Prostate gland (tissue), 2 donors: ENCODE data around the gene IL3RA. TPM values are rescaled to one million over a fixed set of nuclear protein-coding genes. Genes with fewer than 3 reads are reported as not detected.

Experiments used
- DNase-seq: peaks from one replicate; pipeline ENCODE4 v3.0.0-alpha.2; 2019; ENCODE audit warnings: low spot score
- H3K27ac ChIP-seq, 2 donors: fragments of 200-600 bp; sonication (generic); 2 replicates each; pipeline ENCODE4 v1.5.1; 2017 to 2019
- H3K27me3 ChIP-seq: fragments of 200-600 bp; sonication (generic); replicated peaks from 2 replicates; pipeline ENCODE4 v1.5.1; 2019; ENCODE audit not compliant: insufficient read depth
- H3K36me3 ChIP-seq, 2 donors: fragments of 200-600 bp; sonication (generic); 1 replicate in 1 of 2; 2 replicates in 1 of 2; pipeline versions ENCODE4 v1.5.1 to v1.8.1; 2017 to 2019
- H3K4me1 ChIP-seq: fragments of 200-600 bp; sonication (generic); replicated peaks from 2 replicates; pipeline ENCODE4 v1.5.1; 2019
- H3K4me3 ChIP-seq, 2 donors: fragments of 200-600 bp; sonication (generic); 2 replicates each; pipeline ENCODE4 v1.5.1; 2017 to 2019
- H3K9me3 ChIP-seq: fragments of 200-600 bp; sonication (generic); 2 replicates; pipeline ENCODE4 v1.5.1; 2017
- POLR2A ChIP-seq: fragments of 450-650 bp; IDR thresholded peaks from one replicate; pipeline ENCODE4 v1.6.1; 2016; ENCODE audit warnings: antibody characterized with exemption, mild to moderate bottlenecking
- POLR2AphosphoS5 ChIP-seq: sonication (generic); formaldehyde crosslinking; IDR thresholded peaks from one replicate; pipeline ENCODE4 v1.6.1; 2017; ENCODE audit warnings: antibody characterized with exemption
- WGBS: methylation state at CpG from one replicate; pipeline ENCODE4 v1.1.5; 2018; 5-methylcytosine and 5-hydroxymethylcytosine counted together
- intact Hi-C: fragments of 100-400 bp; cut with DNase I; formaldehyde crosslinking; loops from one replicate; pipeline ENCODE4 v1.14.2; 2022
- total RNA-seq, 2 donors: library from RNA; depleted of rRNA; stranded (reverse); fragments of >200 nt; gene quantifications; one replicate each; pipeline ENCODE4 v1.1.0, GENCODE V29; 2016
- TF ChIP-seq, protein P1 (sequence below), 4 experiments: fragments of 200-600 bp in 2 of 4; fragments of 450-650 bp in 2 of 4; sonication (generic) in 2 of 4; IDR thresholded peaks; 1 replicate in 3 of 4; 2 replicates in 1 of 4; pipeline ENCODE4 v1.5.1; 2016 to 2019; ENCODE audit warnings: antibody characterized with exemption in 4 of 4, mild to moderate bottlenecking in 2 of 4, moderate library complexity in 2 of 4

Gene IL3RA
- total RNA-seq, 2 donors from 2014 or later, result 3.3 to 7.2 TPM

DNA sequence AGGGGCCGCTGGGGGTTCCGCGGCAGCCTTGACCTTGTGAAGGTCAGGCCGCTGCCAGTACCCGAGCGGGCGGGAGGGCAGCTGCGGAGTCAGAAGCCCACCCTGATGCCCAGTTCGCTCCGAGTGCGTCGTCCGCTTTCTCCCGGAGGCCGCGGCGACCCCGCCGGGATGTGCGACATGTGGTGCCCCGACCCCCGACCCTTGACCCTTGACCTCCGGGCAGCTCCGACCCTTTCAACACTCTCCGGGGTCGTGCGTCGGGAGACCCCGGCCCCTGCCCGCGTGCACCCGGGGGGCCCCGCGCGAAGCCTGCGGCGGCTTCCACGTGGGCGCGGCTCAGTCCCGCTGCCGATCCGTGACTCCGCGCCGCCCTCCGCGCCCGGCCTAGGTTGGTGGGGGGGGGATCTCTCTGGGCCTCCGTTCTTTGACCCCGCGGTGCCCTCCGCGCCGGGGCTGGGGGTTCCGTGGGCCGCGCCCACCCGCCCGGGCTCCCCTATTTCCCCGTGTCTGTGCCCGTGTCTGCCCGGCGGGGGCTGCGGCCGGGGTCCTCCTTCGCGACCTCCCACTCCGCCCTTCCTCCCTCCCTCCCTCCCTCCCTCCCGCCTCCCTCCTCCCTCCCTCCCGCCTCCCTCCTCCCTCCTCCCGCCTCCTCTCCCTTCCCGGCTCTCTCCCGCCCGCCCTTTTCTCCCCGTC, 55.9 kb downstream of the IL3RA start:
- intact Hi-C loops, result loop anchor here (2.0 to 10.0 kb wide), 2 partner anchors 60 to 202 kb away; partner anchors contain the start of genes AKAP17A and ASMTL
- peak overlapping the region; percentile 94 to 96 for H3K27ac ChIP-seq
- 0% methylated on average over 36 of the region's 76 CpGs for WGBS
- H3K4me1 ChIP-seq, result peaks cover 7% of the 10 kb centered on the region
- peaks cover 14 to 31% of the 10 kb centered on the region in 2 donors for H3K36me3 ChIP-seq
- peak overlapping the region; percentile 98 to 100 for H3K4me3 ChIP-seq
- no peaks in the 10 kb centered on the region for H3K27me3 ChIP-seq
- TF ChIP-seq, protein P1, sequence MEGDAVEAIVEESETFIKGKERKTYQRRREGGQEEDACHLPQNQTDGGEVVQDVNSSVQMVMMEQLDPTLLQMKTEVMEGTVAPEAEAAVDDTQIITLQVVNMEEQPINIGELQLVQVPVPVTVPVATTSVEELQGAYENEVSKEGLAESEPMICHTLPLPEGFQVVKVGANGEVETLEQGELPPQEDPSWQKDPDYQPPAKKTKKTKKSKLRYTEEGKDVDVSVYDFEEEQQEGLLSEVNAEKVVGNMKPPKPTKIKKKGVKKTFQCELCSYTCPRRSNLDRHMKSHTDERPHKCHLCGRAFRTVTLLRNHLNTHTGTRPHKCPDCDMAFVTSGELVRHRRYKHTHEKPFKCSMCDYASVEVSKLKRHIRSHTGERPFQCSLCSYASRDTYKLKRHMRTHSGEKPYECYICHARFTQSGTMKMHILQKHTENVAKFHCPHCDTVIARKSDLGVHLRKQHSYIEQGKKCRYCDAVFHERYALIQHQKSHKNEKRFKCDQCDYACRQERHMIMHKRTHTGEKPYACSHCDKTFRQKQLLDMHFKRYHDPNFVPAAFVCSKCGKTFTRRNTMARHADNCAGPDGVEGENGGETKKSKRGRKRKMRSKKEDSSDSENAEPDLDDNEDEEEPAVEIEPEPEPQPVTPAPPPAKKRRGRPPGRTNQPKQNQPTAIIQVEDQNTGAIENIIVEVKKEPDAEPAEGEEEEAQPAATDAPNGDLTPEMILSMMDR (IDR thresholded peaks at IDR 0.05), result no peak
- TF ChIP-seq POLR2AphosphoS5 (no peak), POLR2A (no peak)
- DNase-seq, result peak; percentile 65
- no peaks in the 10 kb centered on the region for H3K9me3 ChIP-seq

DNA sequence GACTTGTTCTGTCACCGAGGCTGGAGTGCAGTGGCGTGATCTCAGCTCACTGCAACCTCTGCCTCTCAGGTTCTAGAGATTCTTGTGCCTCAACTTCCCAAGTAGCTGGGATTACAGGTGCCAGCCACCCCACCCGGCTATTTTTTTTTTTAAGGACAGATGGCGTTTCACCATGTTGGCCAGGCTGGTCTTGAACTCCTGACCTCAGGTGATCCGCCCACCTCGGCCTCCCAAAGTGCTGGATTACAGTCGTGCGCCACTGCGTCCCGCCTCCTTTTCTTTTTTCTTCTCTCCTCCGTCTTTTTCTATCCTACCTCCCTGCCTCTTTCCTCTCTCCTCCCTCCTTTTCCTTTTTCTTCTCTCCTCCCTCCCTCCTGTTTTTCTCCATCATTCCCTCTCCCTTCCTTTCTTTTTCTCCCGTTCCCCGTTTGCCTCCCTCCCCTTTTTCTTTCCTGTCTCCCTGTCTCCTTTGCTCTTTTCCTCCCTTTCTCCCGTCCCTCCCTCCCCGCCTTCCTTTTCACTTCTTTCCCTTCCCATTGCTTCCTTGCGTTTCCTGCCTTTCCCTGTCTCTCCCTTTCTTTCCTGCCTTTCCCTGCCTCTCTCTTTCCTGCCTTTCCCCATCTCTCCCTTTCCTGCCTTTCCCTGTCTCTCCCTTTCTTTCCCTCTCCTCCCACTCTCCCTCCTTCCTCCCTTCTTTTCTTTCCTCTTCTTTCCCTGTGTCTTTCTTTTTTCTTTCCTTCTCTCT, 57.5 kb downstream of the IL3RA start:
- no peak for DNase-seq
- TF ChIP-seq POLR2A, result no peak
- TF ChIP-seq, protein P1 (IDR thresholded peaks at IDR 0.05), result no peak
- TF ChIP-seq POLR2AphosphoS5, result no peak
- intact Hi-C loops, result loop anchor here (2.0 to 10.0 kb wide), 2 partner anchors 59 to 201 kb away; partner anchors contain the start of genes AKAP17A and ASMTL
- Histone ChIP-seq H3K27me3 (no peaks in the 10 kb centered on the region), H3K4me1 (peaks cover 7% of the 10 kb centered on the region), H3K27ac (no peak overlapping the region), H3K9me3 (no peaks in the 10 kb centered on the region), H3K4me3 (no peak overlapping the region), H3K36me3 (peaks cover 7 to 17% of the 10 kb centered on the region in 2 donors)
- WGBS, result 64% methylated on average over 16 of the region's 16 CpGs

DNA sequence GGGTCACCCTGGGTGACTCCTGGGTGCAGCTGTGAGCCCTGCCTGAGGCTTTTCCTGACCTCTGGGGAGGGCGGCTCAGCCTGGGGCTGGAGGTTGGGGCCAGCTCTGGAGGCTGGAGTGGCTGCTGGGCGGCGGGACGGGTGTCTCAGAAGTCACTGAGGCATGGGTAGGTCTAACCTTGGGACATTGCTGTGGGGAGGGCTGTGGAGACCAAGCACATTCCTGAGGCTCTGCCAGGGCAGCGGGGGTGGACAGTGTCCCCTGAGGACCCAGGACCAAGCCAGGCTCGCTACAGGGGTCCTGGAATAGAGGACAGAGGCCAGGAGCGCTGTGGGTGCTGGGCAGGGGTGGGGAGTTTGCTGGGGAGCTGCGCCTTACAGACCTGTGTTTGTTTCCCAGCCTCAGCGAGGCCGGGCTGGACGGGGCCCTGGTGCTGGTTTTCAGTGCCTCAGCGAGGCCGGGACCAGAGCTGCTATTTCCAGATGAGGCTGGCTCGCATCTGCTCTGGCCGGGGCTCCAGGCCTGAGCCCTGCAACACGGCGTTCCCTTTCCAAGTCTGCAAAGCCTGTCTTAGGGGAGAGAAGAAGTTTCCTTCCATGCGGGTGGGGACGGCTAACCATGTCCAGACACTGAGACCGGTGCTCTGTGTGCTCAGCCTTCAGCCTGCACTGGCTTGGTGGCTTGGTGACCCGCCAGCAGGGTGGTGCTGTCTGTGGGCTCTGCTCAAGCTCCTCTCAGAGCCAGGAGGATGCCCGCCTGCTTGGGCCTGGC, 58.3 kb downstream of the IL3RA start:
- H3K36me3 ChIP-seq, result peaks cover 0 to 8% of the 10 kb centered on the region in 2 donors
- intact Hi-C loops, result loop anchor here (10.0 kb wide), 1 partner anchor 200 kb away; the partner anchor contains the start of gene AKAP17A
- no peak overlapping the region for H3K27ac ChIP-seq
- H3K4me1 ChIP-seq, result peaks cover 6% of the 10 kb centered on the region
- no peak overlapping the region for H3K4me3 ChIP-seq
- H3K9me3 ChIP-seq, result no peaks in the 10 kb centered on the region
- DNase-seq, result no peak
- H3K27me3 ChIP-seq, result no peaks in the 10 kb centered on the region
- TF ChIP-seq POLR2A (no peak), POLR2AphosphoS5 (no peak)
- TF ChIP-seq, protein P1 (IDR thresholded peaks at IDR 0.05), result no peak
- WGBS, result 95% methylated on average over 19 of the region's 22 CpGs

DNA sequence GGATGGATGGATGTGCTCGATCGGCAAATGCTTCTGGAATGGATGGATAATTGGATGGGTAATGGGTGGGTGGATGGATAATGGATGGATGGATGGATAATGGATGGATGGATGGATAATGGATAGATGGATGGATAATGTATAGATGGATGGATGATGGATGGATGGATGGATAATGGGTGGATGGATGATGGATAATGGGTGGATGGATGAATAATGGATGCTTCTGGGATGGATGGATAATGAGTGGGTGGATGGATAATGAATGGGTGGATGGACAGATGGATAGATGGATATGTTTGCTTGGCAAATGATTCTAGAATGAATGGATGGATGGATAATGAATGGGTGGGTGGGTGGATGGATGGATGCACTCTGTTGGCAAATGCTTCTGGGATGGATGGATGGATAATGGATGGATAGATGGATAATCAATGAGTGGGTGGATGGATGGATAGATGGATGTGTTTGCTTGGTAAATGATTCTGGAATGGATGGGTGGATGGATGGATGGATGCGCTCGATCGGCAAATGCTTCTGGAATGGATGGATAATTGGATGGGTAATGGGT, 59.1 kb downstream of the IL3RA start:
- H3K27me3 ChIP-seq, result no peaks in the 10 kb centered on the region
- peaks cover 2% of the 10 kb centered on the region for H3K4me1 ChIP-seq
- no peak for DNase-seq
- no peak overlapping the region for H3K4me3 ChIP-seq
- intact Hi-C loops, result loop anchor here (10.0 kb wide), 1 partner anchor 199 kb away; the partner anchor contains the start of gene AKAP17A
- H3K27ac ChIP-seq, result no peak overlapping the region
- TF ChIP-seq POLR2A (no peak), POLR2AphosphoS5 (no peak)
- TF ChIP-seq, protein P1 (IDR thresholded peaks at IDR 0.05), result no peak
- 97% methylated on average over 5 of the region's 5 CpGs for WGBS
- no peaks in the 10 kb centered on the region for H3K36me3 ChIP-seq
- no peaks in the 10 kb centered on the region for H3K9me3 ChIP-seq
